OCI-LY1 (cell line): ENCODE measurements around the gene AP3S2.

Source experiments
- CTCF ChIP-seq: fragments of 200-600 bp; sonication (generic), shearing (Covaris generic); IDR thresholded peaks from 2 replicates; pipeline ENCODE4 v1.5.1; 2017; ENCODE audit warnings: mild to moderate bottlenecking, antibody characterized with exemption, low read length, moderate library complexity, mixed read lengths
- EZH2 ChIP-seq: fragments of 200-600 bp; sonication (generic), shearing (Covaris generic); IDR thresholded peaks from 2 replicates; pipeline ENCODE4 v1.8.0; 2017; ENCODE audit warnings: borderline replicate concordance, mixed run types, mild to moderate bottlenecking, antibody characterized with exemption, low read length, moderate library complexity, mixed read lengths

GRCh38 chr15:89848970-89849292, 44.9 kb downstream of the AP3S2 start:
- no peak for TF ChIP-seq CTCF
- TF ChIP-seq EZH2, result no peak
